Fibroblast of lung (primary cell): ENCODE measurements around the gene ZNF780B. TPM values are rescaled to one million over a fixed set of nuclear protein-coding genes. Genes with fewer than 3 reads are reported as not detected.
A peak's percentile ranks its signal among the peaks of the same experiment; 100 is the strongest.

Experiments used
- DNase-seq, 2 donors: peaks; one replicate each; pipeline versions ENCODE4 v3.0.0 to v3.0.0-alpha.2; 2010; ENCODE audit warnings: low read depth in 2 of 2
- H2AFZ ChIP-seq: 2 replicates; pipeline ENCODE4 v1.5.1; 2012; ENCODE audit warnings: low read length, control low read depth, inconsistent platforms
- H3K27ac ChIP-seq: 2 replicates; pipeline ENCODE4 v1.5.1; 2011; ENCODE audit warnings: low read length, control low read depth; ENCODE audit not compliant: insufficient read depth
- H3K27me3 ChIP-seq: 2 replicates; pipeline ENCODE4 v1.5.1; 2011; ENCODE audit warnings: mild to moderate bottlenecking, low read length; ENCODE audit not compliant: control insufficient read depth, insufficient read depth
- H3K36me3 ChIP-seq: 2 replicates; pipeline ENCODE4 v1.5.1; 2011; ENCODE audit warnings: low read length; ENCODE audit not compliant: control insufficient read depth, insufficient read depth
- H3K4me1 ChIP-seq: 2 replicates; pipeline ENCODE4 v1.5.1; 2011; ENCODE audit warnings: low read length; ENCODE audit not compliant: control insufficient read depth, insufficient read depth; ENCODE audit errors: extremely low read depth
- H3K4me2 ChIP-seq: 2 replicates; pipeline ENCODE4 v1.5.1; 2011; ENCODE audit warnings: low read length, control low read depth; ENCODE audit not compliant: insufficient read depth; ENCODE audit errors: extremely low read depth
- H3K4me3 ChIP-seq, 4 experiments: fragments of 200-600 bp in 1 of 4; sonication (generic) in 1 of 4; replicated peaks in 1 of 4; 2 replicates each; pipeline ENCODE4 v1.5.1; 2011 to 2016; ENCODE audit warnings: low read length in 4 of 4, low read depth in 3 of 4, mild to moderate bottlenecking in 3 of 4, control low read depth in 2 of 4, inconsistent platforms in 1 of 4, mixed read lengths in 1 of 4; ENCODE audit not compliant: insufficient read depth in 1 of 4; ENCODE audit errors: control extremely low read depth in 1 of 4
- H3K79me2 ChIP-seq: 2 replicates; pipeline ENCODE4 v1.5.1; 2012; ENCODE audit warnings: mild to moderate bottlenecking, low read length, inconsistent platforms; ENCODE audit not compliant: control insufficient read depth, insufficient read depth
- H3K9ac ChIP-seq: 2 replicates; pipeline ENCODE4 v1.5.1; 2011; ENCODE audit warnings: mild to moderate bottlenecking, low read length, control low read depth; ENCODE audit not compliant: insufficient read depth
- H3K9me3 ChIP-seq: 2 replicates; pipeline ENCODE4 v1.5.1; 2012; ENCODE audit warnings: low read depth, low read length; ENCODE audit not compliant: control insufficient read depth, insufficient read depth
- H4K20me1 ChIP-seq: 2 replicates; pipeline ENCODE4 v1.5.1; 2011; ENCODE audit warnings: low read length; ENCODE audit not compliant: control insufficient read depth, insufficient read depth; ENCODE audit errors: extremely low read depth
- EZH2 ChIP-seq: IDR thresholded peaks from 2 replicates; pipeline ENCODE4 v1.5.1; 2012; ENCODE audit warnings: low read length, control low read depth, mild to moderate bottlenecking; ENCODE audit errors: missing control alignments
- polyA minus RNA-seq: library from RNA; depleted of rRNA, polyadenylated mRNA; stranded (reverse); fragments of >200 nt; gene quantifications from 2 replicates; pipeline ENCODE4 v1.2.3, GENCODE V29; 2011; ENCODE audit warnings: low replicate concordance
- polyA plus RNA-seq, 2 donors: library from polyadenylated mRNA; depleted of rRNA in 1 of 2; stranded (reverse) in 1 of 2; unstranded in 1 of 2; fragments of >200 nt; gene quantifications; 2 replicates each; pipeline ENCODE4 v1.2.1, GENCODE V29; 2011 to 2012; ENCODE audit warnings: missing spikeins in 1 of 2
- total RNA-seq: library from RNA; depleted of rRNA; stranded (reverse); fragments of >200 nt; gene quantifications from 2 replicates; pipeline ENCODE4 v1.2.1, GENCODE V29; 2014
- TF ChIP-seq, protein P1 (sequence below), 2 donors: IDR thresholded peaks in 1 of 2; conservative IDR thresholded peaks in 1 of 2; 1 replicate in 1 of 2; 2 replicates in 1 of 2; pipeline ENCODE4 v1.5.1; 2011 to 2012; ENCODE audit warnings: low read length in 2 of 2, control low read depth in 1 of 2, inconsistent platforms in 1 of 2, low read depth in 1 of 2, mild to moderate bottlenecking in 1 of 2

Gene ZNF780B
- total RNA-seq (17.2 and 20.8 TPM in 2 replicates), polyA plus RNA-seq (8.9 TPM in 2 replicates), polyA minus RNA-seq (0.89 and 6.0 TPM in 2 replicates)
- 4.5 and 7.7 TPM in 2 replicates for polyA plus RNA-seq (2012)

DNA sequence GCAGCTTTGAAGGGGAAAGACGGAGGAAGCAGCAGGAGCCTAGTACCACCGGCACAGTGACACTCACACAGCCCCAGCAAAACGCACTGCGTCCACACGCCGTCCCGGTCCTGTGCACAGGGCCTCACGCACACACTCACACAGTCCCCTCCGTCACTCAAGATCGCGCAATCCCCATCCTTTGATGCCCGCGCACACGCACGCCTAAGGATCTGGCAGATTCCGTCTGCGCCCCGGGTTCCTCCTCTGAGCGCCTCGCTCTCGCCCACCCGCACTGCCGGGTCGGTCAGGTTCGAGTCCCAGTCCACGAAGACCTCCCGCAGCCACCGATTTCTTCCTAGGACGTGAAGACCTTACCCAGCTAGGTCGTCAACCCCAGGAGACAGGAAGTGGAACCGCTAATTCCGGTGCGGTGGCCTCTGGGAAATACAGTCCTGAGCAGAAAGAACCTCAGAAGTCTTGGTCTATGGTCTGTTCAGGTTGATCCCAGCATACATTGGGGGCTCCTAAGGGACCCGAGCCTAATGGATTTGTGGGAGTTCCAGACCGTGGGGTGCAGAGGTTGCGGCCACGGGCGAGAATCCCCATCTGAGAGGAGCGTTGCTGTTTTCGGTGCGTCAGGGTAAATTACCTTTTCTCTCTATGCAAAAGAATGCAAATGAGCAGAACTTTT lies at the start of gene ZNF780B:
Gene ZNF780B (minus strand): TSS at position 400 of the 673 bp plus-strand sequence. CDS start 5,899 bp downstream, outside the sequence.
- peak within 1 kb of the TSS; percentile 77 for H3K9ac ChIP-seq
- peak within 1 kb of the TSS; percentile 78 for H3K27ac ChIP-seq
- peak within 1 kb of the TSS; percentile 97 for H2AFZ ChIP-seq
- H3K79me2 ChIP-seq: peaks cover 12% of the 10 kb centered on the region
- no peaks in the 10 kb centered on the region for H3K9me3 ChIP-seq
- peak; percentile 58 to 61 for DNase-seq
- no peaks in the 10 kb centered on the region for H3K36me3 ChIP-seq
- H3K27me3 ChIP-seq: no peaks in the 10 kb centered on the region
- no peak for TF ChIP-seq EZH2
- H3K4me1 ChIP-seq: no peaks in the 10 kb centered on the region
- H3K4me2 ChIP-seq: peak within 1 kb of the TSS; percentile 99
- peak within 1 kb of the TSS; percentile 85 to 93 (median 91) for H3K4me3 ChIP-seq
- H4K20me1 ChIP-seq: no peaks in the 10 kb centered on the region

DNA sequence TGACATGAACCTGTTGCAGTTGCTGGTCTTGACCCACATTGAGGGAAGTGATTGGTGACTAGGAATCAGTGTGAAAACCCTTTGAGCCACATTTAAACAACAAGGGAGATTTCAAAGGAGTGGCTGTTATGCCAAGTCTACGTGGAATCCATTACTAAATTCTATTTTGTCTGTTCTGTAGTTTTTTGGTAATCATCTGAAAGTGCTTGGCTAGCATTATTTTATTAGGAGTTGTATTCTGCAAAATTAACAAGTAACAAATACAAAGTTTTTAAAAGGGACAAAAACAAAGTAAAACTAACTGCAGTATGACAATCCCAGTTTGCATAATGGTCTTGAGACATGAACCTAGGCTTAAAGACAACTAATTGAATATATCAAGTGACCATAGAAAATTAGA lies 48.7 kb upstream of the ZNF780B start:
- no peak overlapping the region for H2AFZ ChIP-seq
- H3K27me3 ChIP-seq: no peaks in the 10 kb centered on the region
- no peak overlapping the region for H3K27ac ChIP-seq
- TF ChIP-seq EZH2: no peak
- TF ChIP-seq, protein P1, sequence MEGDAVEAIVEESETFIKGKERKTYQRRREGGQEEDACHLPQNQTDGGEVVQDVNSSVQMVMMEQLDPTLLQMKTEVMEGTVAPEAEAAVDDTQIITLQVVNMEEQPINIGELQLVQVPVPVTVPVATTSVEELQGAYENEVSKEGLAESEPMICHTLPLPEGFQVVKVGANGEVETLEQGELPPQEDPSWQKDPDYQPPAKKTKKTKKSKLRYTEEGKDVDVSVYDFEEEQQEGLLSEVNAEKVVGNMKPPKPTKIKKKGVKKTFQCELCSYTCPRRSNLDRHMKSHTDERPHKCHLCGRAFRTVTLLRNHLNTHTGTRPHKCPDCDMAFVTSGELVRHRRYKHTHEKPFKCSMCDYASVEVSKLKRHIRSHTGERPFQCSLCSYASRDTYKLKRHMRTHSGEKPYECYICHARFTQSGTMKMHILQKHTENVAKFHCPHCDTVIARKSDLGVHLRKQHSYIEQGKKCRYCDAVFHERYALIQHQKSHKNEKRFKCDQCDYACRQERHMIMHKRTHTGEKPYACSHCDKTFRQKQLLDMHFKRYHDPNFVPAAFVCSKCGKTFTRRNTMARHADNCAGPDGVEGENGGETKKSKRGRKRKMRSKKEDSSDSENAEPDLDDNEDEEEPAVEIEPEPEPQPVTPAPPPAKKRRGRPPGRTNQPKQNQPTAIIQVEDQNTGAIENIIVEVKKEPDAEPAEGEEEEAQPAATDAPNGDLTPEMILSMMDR (conservative IDR thresholded peaks at IDR 0.05 in 1 of 2, IDR thresholded peaks at IDR 0.05 in 1 of 2; ENCODE audit: low read depth in 1 of 2, low read length in 2 of 2): no peak
- no peaks in the 10 kb centered on the region for H4K20me1 ChIP-seq
- H3K9me3 ChIP-seq: no peaks in the 10 kb centered on the region
- no peak overlapping the region for H3K4me2 ChIP-seq
- H3K36me3 ChIP-seq: no peaks in the 10 kb centered on the region
- H3K4me3 ChIP-seq: no peak overlapping the region
- DNase-seq: no peak
- no peaks in the 10 kb centered on the region for H3K79me2 ChIP-seq
- no peak overlapping the region for H3K9ac ChIP-seq
- H3K4me1 ChIP-seq: no peaks in the 10 kb centered on the region

DNA sequence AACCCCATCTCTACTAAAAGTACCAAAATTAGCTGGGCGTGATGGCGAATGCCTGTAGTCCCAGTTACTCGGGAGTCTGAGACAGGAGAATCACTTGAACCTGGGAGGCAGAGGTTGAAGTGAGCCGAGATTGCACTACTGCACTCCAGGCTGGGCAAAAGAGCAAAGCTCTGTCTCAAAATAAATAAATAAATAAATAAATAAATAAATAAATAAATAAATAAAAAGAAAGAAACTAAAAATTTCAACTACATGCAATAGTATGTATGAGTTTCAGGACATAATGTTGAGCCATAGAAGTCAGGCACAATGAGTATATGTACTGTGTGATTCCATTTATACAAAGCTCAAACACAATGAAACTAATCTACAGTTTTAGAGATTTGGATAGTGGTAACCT lies 47.6 kb upstream of the ZNF780B start:
- no peak overlapping the region for H3K9ac ChIP-seq
- H3K9me3 ChIP-seq: no peaks in the 10 kb centered on the region
- no peak overlapping the region for H2AFZ ChIP-seq
- no peak overlapping the region for H3K4me3 ChIP-seq
- H3K27me3 ChIP-seq: no peaks in the 10 kb centered on the region
- no peak for TF ChIP-seq EZH2
- TF ChIP-seq, protein P1 (conservative IDR thresholded peaks at IDR 0.05 in 1 of 2, IDR thresholded peaks at IDR 0.05 in 1 of 2; ENCODE audit: low read depth in 1 of 2, low read length in 2 of 2): no peak
- no peak for DNase-seq
- no peak overlapping the region for H3K4me2 ChIP-seq
- no peaks in the 10 kb centered on the region for H3K36me3 ChIP-seq
- H3K79me2 ChIP-seq: no peaks in the 10 kb centered on the region
- H4K20me1 ChIP-seq: no peaks in the 10 kb centered on the region
- H3K27ac ChIP-seq: no peak overlapping the region
- H3K4me1 ChIP-seq: no peaks in the 10 kb centered on the region
